SK-N-SH treated with all-trans-retinoic acid at 6 μM for 48 hours (cell line): Measurements from ENCODE around the gene MLX.

ENCODE experiments used
- ARNTL ChIP-seq: fragments of 450-650 bp; formaldehyde crosslinking; IDR thresholded peaks from 2 replicates; pipeline ENCODE4 v1.5.0; 2020; ENCODE audit warnings: low read depth, mild to moderate bottlenecking, moderate library complexity, borderline replicate concordance
- BACH2 ChIP-seq: fragments of 250-450 bp; sonication (Bioruptor Pico); IDR thresholded peaks from 2 replicates; pipeline ENCODE4 v1.9.0; 2021; ENCODE audit warnings: mild to moderate bottlenecking, borderline replicate concordance
- TCF4 ChIP-seq: fragments of 250-450 bp; sonication (Bioruptor Pico); IDR thresholded peaks from 2 replicates; pipeline ENCODE4 v1.8.0; 2021; ENCODE audit warnings: mild to moderate bottlenecking, moderate library complexity, borderline replicate concordance
- ZFP30 ChIP-seq: fragments of 450-650 bp; formaldehyde crosslinking; IDR thresholded peaks from 2 replicates; pipeline ENCODE4 v1.5.0; 2022; ENCODE audit warnings: mild to moderate bottlenecking, moderate library complexity
- ZNF565 ChIP-seq: fragments of 450-650 bp; formaldehyde crosslinking; conservative IDR thresholded peaks from 2 replicates; pipeline ENCODE4 v1.5.0; 2020; ENCODE audit warnings: low read depth, mild to moderate bottlenecking, moderate library complexity

DNA sequence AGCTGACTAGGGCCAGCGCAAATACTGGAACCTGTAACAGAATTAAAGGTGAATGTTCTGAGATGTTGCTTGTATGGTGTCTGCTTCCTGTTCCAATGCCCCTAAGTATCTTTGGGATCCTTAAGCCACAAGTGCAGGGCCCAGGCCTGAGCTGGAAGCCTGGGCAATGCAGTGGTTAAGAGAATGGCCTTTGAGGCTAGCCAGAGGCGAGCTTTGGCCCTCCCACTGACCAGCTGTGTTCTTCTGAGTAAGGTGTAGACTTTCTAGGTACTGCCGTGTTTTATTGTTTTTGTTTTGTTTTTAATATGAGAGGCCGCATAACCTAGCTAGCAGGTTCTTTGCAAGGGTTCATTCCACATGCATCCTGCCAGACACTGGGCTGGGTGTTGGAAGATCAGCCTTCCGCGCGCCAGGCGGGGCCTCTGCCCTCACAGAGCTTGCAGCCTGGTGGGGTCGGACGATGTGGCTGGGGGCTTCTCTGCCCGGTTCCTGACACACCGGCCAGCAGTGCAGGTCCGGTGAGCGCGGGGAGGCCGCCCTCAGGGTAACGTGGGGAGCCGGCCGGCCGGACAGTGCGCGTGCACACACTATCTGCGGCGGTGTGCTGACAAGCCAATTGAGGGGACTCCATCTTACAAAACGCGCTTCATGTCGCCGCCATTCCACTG, 551 bp upstream of the MLX start:
- TF ChIP-seq TCF4 (CRISPR knock-in tag) (no peak), ZFP30 (CRISPR knock-in tag) (no peak), ARNTL (no peak), ZNF565 (CRISPR knock-in tag) (no peak), BACH2 (CRISPR knock-in tag) (no peak)
